K562 (cell line): ENCODE measurements around the gene CKAP2. TPM values are rescaled to one million over a fixed set of nuclear protein-coding genes. Genes with fewer than 3 reads are reported as not detected.

Experiments
- ATAC-seq: fragments of 200-7000 bp; cut with Tn5 transposase; 3 replicates; pipeline ENCODE4 v1.9.1; 2020; ENCODE audit warnings: moderate library complexity
- BruUV-seq: library from RNA; stranded (reverse); fragments of 400-500 nt; replicated peaks from 2 replicates; lab custom pipeline; 2021; lab: Mats Ljungman, UMichigan
- CTCF ChIA-PET: fragments of 300-600 bp; formaldehyde crosslinking; extraction: SDS; loops from one replicate; lab custom pipeline; 2021; ENCODE audit warnings: low intra/inter-chr PET ratio; lab: Yijun Ruan, JAX
- POLR2A ChIA-PET: fragments of 300-600, 350-650 bp; sonication (Branson Sonifier 250); formaldehyde crosslinking; extraction: SDS; loops from one replicate; lab custom pipeline; 2021; ENCODE audit warnings: antibody characterized with exemption, inconsistent platforms; lab: Yijun Ruan, JAX
- DNase-seq, 4 experiments: peaks; one replicate each; pipeline versions ENCODE4 v3.0.0 to v3.0.0-alpha.2; 2011 to 2018; ENCODE audit warnings: low spot score in 3 of 4, mixed read lengths in 3 of 4; ENCODE audit errors: extremely low read depth in 1 of 4
- FAIRE-seq: peaks from 2 replicates; lab custom pipeline; 2011; peaks lifted over from hg19 to GRCh38; lab: Jason Lieb, UNC
- H2AFZ ChIP-seq: 2 replicates; pipeline ENCODE4 v1.6.0; 2011; ENCODE audit warnings: low read depth, low read length, control low read depth, inconsistent platforms
- H3K27ac ChIP-seq: fragments of 200-600 bp; 3 replicates; pipeline ENCODE4 v1.8.0; 2011; ENCODE audit warnings: low read depth, mild to moderate bottlenecking, control low read depth, inconsistent platforms, low read length, moderate library complexity, mixed read lengths; ENCODE audit errors: extremely low read depth
- H3K27me3 ChIP-seq, 2 experiments: fragments of 300-600 bp in 1 of 2; 2 replicates in 1 of 2; 3 replicates in 1 of 2; pipeline versions ENCODE4 v1.6.0 to v1.8.0; 2011; ENCODE audit warnings: inconsistent platforms in 2 of 2, low read length in 2 of 2, mild to moderate bottlenecking in 1 of 2, mixed read lengths in 1 of 2, moderate library complexity in 1 of 2; ENCODE audit not compliant: control insufficient read depth in 2 of 2, insufficient read depth in 2 of 2
- H3K36me3 ChIP-seq: fragments of 300-600 bp; 3 replicates; pipeline ENCODE4 v1.8.0; 2011; ENCODE audit warnings: mild to moderate bottlenecking, low read length, inconsistent platforms; ENCODE audit not compliant: control insufficient read depth, insufficient read depth
- H3K4me1 ChIP-seq, 2 experiments: fragments of 200-600 bp in 1 of 2; replicated peaks in 1 of 2; 2 replicates in 1 of 2; 3 replicates in 1 of 2; pipeline versions ENCODE4 v1.5.1 to v1.8.0; 2011; ENCODE audit warnings: inconsistent platforms in 2 of 2, low read length in 2 of 2, mild to moderate bottlenecking in 1 of 2, mixed read lengths in 1 of 2, moderate library complexity in 1 of 2; ENCODE audit not compliant: control insufficient read depth in 2 of 2, insufficient read depth in 2 of 2
- H3K4me2 ChIP-seq: 2 replicates; pipeline ENCODE4 v1.6.1; 2011; ENCODE audit warnings: low read length, control low read depth, inconsistent platforms, mixed read lengths; ENCODE audit not compliant: insufficient read depth
- H3K4me3 ChIP-seq: fragments of 200-600 bp; sonication (generic), shearing (Covaris generic); 2 replicates; pipeline ENCODE4 v1.5.1; 2016; ENCODE audit warnings: control low read depth, inconsistent platforms
- H3K79me2 ChIP-seq: fragments of 200-600 bp; 3 replicates; pipeline ENCODE4 v1.8.0; 2011; ENCODE audit warnings: low read length, inconsistent platforms; ENCODE audit not compliant: control insufficient read depth, insufficient read depth
- H3K9ac ChIP-seq, 2 experiments: 2 replicates each; pipeline versions ENCODE4 v1.6.0 to v1.6.1; 2011; ENCODE audit warnings: low read depth in 2 of 2, low read length in 2 of 2, control low read depth in 1 of 2, inconsistent platforms in 1 of 2, mild to moderate bottlenecking in 1 of 2, mixed read lengths in 1 of 2; ENCODE audit not compliant: insufficient read depth in 1 of 2
- H3K9me1 ChIP-seq: one replicate; pipeline ENCODE4 v1.6.0; 2011; ENCODE audit warnings: inconsistent platforms, mild to moderate bottlenecking, low read length, moderate library complexity; ENCODE audit not compliant: control insufficient read depth, insufficient read depth
- H3K9me3 ChIP-seq: replicated peaks from 2 replicates; pipeline ENCODE4 v1.5.1; 2011; ENCODE audit warnings: low read depth, low read length, inconsistent platforms; ENCODE audit not compliant: control insufficient read depth, insufficient read depth
- H4K20me1 ChIP-seq: replicated peaks from 2 replicates; pipeline ENCODE4 v1.6.1; 2011; ENCODE audit warnings: low read length, inconsistent platforms, mixed read lengths; ENCODE audit not compliant: control insufficient read depth, insufficient read depth
- ARID1B ChIP-seq: fragments of 450-650 bp; IDR thresholded peaks from 2 replicates; pipeline ENCODE4 v1.6.1; 2016; ENCODE audit warnings: antibody characterized with exemption, mild to moderate bottlenecking, inconsistent platforms
- CBFA2T3 ChIP-seq: fragments of 450-650 bp; IDR thresholded peaks from 2 replicates; pipeline ENCODE4 v1.6.1; 2017
- MEF2D ChIP-seq: conservative IDR thresholded peaks from 2 replicates; pipeline ENCODE4 v1.6.1; 2016; ENCODE audit warnings: low read depth, missing genetic modification characterization, missing compliant biosample characterization
- PHF8 ChIP-seq: fragments of 200-600 bp; sonication (generic); IDR thresholded peaks from 2 replicates; pipeline ENCODE4 v1.6.1; 2012; ENCODE audit warnings: mixed run types, mild to moderate bottlenecking, inconsistent platforms, low read length, moderate library complexity, borderline replicate concordance
- SOX6 ChIP-seq: fragments of 450-650 bp; IDR thresholded peaks from 2 replicates; pipeline ENCODE4 v1.6.1; 2014; ENCODE audit warnings: mild to moderate bottlenecking
- ZNF449 ChIP-seq: fragments of 250-450 bp; sonication (Bioruptor Pico); IDR thresholded peaks from 2 replicates; pipeline ENCODE4 v1.8.0; 2022; ENCODE audit warnings: moderate library complexity, mild to moderate bottlenecking, inconsistent platforms
- WGBS: fragments of 100-300 bp; shearing (Covaris generic); methylation state at CpG from one replicate; pipeline ENCODE4 v1.1.6; 2016; ENCODE audit warnings: low coverage, mixed read lengths; ENCODE audit not compliant: insufficient coverage; ENCODE audit errors: missing lambda C conversion rate; 5-methylcytosine and 5-hydroxymethylcytosine counted together
- in situ Hi-C: fragments of 300-500 bp; cut with MboI; formaldehyde crosslinking; loops from 4 replicates; pipeline ENCODE4 v1.15.0; 2018; ENCODE audit warnings: inconsistent platforms, mixed read lengths
- intact Hi-C: fragments of 100-400 bp; cut with micrococcal nuclease; formaldehyde crosslinking; loops from 2 replicates; pipeline ENCODE4 v1.14.2; 2022
- polyA plus RNA-seq, 8 experiments: library from polyadenylated mRNA; depleted of rRNA in 4 of 8; stranded (reverse) in 5 of 8; unstranded in 3 of 8; fragments of >200 nt; fragmentation: Nextera tagmentation in 2 of 8; fragmentation: Illumina TruSeq in 1 of 8; extraction: Ambion mirVana in 2 of 8; extraction: Trizol in 1 of 8; gene quantifications; 2 replicates each; pipeline versions ENCODE4 v1.2.1 to v1.2.3, GENCODE V29; 2011 to 2014; ENCODE audit warnings: inconsistent platforms in 1 of 8, missing spikeins in 1 of 8
- total RNA-seq, 7 experiments: library from RNA; depleted of rRNA in 6 of 7; stranded (reverse); fragments of >200 nt in 6 of 7; fragmentation: Illumina TruSeq in 2 of 7; extraction: Trizol in 2 of 7; gene quantifications; 2 replicates each; pipeline versions ENCODE4 v1.2.1 to v1.2.3, GENCODE V29; 2011 to 2021; ENCODE audit warnings: low replicate concordance in 1 of 7

The CKAP2 gene
- total and polyA plus RNA-seq, 9 of the 15 experiments (the other 6 are each of a cell fraction or from before 2014, with no cell fraction given) = 21.9 to 63.5 (median 34.8) TPM

- no peak for TF ChIP-seq MEF2D (tag)
Measured at GRCh38 chr13:52421216-52421615, 34.1 kb upstream of the CKAP2 start (continued).

GRCh38 chr13:52428295-52428694 is 27.0 kb upstream of the CKAP2 start:
- Histone ChIP-seq H2AFZ (no peak overlapping the region), H4K20me1 (no peaks in the 10 kb centered on the region), H3K9me1 (no peaks in the 10 kb centered on the region), H3K27me3 (no peaks in the 10 kb centered on the region), H3K79me2 (no peaks in the 10 kb centered on the region), H3K4me1 (peaks cover 0 to 5% of the 10 kb centered on the region in 2 experiments; a peak in 2 of 5 replicates), H3K9ac (no peak overlapping the region), H3K4me2 (no peak overlapping the region; the same call in 1 of the 2 replicates), H3K9me3 (no peaks in the 10 kb centered on the region), H3K27ac (no peak overlapping the region), H3K4me3 (no peak overlapping the region), H3K36me3 (peaks cover 49% of the 10 kb centered on the region; the same call in 1 of the 3 replicates)
- ATAC-seq = peak; percentile 38; the same call in 2 of the 3 replicates
- no TSS peak for BruUV-seq
- DNase-seq = peak in 2 of 4 experiments; percentile 9 to 16
- FAIRE-seq = no peak
- in situ Hi-C loops = no loop called here
- WGBS = 48% methylated on average over 2 of the region's 2 CpGs
- TF ChIP-seq ARID1B = peak; percentile 31; the same call in 1 of the 2 replicates
- 0 out of 2 replicates have a peak, but pooled peaks have one; percentile 30 for TF ChIP-seq CBFA2T3
- peak; percentile 55 for TF ChIP-seq SOX6
- TF ChIP-seq PHF8 = no peak
- no peak for TF ChIP-seq ZNF449 (CRISPR knock-in tag)
- CTCF ChIA-PET = no interaction called here
- POLR2A ChIA-PET = interaction anchor here (0.8 to 1.0 kb wide), 3 partner anchors 9 to 20 kb away, joined by 3 to 4 read pairs (median 3); no protein-coding TSS in a partner anchor
- intact Hi-C loops = no loop called here
